Measurements from ENCODE around the gene TUBB2B.
"Not testable (repeated sequence)": the region's sequence is repeated elsewhere in the genome, so short reads cannot be mapped to it uniquely, and the experiment has no call there.

The TUBB2B gene

DNA sequence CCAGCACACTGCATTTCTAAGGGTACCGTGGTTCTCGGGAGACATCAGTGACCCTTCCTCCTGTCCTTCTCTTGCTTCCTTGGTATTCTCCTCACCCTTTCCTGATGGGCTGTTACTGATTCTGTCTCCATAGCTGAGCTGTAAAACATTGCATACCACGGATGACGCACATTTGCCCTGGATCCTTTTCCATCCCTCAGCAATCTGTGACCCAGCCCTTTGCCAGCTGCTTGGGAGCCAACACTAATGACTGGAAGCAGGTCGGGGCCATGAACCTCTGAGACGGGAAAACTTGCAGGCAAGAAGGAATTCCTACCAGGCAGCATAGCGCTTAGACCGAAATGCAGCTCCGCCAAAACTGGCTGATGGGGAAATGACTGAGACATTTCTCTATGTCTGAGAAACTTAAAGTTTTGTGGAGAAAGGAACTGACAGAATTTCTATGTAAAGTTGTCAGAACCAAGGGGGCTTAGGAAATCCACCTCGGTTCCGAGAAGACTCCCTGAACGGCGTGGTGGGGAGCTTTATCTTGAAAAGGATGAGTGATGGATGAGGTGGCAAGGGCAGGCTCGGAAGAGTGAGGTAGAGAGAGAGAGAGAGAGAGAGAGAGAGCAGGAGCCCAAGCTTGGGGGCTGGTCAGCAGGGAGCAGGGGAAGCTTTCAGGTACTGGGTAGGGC lies 19.2 kb downstream of the TUBB2B start:
- DNase-seq: no peak

- no peak for DNase-seq
Observed at GRCh38 chr6:3206339-3207015, 21.0 kb downstream of the TUBB2B start.

DNA sequence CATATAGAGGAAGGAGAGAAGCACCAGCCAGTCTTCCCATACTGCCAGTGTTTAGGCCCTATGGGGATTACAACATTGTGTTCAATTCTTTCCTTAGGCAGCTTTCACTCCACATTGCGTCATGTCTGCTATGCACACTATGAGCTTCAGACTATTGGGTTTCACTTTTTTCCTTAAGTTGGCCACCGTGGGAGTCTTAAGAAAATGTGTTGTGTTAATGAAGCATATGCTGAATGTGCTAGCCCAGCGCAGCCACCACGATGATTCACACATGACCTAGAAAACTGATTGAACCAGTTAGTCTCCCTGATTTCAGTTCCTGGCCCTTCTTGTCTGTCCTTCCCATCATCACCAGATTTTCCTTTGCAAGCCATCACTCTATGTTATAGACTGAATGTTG lies 21.5 kb downstream of the TUBB2B start:
- no peak for DNase-seq

GRCh38 chr6:3204921-3205320 lies 22.5 kb downstream of the TUBB2B start:
- DNase-seq: no peak

DNA sequence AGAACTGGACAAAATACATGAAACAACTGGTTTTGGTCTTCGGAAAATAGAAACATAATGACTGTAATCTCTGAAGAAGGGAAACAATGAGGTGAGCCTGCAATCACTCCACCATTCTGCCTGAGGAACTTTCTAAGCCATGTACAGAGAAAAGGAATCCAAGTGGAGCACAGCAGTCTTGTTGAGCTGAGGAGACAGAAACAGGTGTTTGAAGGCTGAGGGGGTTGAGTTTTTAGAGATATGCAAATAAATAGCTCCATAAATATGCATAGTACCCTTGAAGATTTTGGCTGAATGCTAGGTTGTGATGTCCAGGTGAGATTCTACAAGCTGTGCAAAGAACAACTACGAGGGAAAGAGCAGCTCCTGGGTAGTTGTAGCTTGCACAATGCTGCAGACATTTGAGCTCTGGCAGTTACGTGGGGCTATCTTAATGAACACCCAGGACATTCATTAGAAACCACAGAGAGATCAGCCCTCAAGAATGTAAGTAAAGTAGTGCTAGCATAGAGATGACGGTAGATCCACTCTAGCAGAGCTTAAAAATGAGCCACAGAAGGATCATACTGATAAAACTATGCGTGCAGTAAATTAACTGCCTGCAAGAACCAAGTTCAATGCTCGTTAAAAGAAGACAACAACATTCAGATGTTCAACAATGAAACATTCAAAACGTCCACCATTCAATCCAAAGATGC lies 24.3 kb downstream of the TUBB2B start:
- no peak for DNase-seq

DNA sequence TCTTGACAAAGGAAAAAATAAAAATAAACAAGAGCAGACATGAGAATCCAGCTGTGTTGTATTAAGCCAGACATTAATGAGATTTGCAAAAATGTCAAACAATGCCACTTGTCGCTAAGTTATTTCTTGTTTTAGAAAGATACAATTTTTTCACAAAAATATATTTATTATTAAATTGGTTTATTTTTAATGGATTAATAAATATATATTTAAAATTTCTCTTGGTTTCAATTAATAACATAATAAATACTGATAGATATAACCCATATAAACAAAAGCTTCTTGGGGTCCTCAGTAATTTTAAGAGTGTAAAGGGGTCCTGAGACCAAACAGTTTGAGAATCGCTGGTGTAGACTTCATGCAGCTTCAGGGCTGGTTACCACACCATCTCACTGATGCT lies 26.1 kb downstream of the TUBB2B start:
- no peak for DNase-seq

DNA sequence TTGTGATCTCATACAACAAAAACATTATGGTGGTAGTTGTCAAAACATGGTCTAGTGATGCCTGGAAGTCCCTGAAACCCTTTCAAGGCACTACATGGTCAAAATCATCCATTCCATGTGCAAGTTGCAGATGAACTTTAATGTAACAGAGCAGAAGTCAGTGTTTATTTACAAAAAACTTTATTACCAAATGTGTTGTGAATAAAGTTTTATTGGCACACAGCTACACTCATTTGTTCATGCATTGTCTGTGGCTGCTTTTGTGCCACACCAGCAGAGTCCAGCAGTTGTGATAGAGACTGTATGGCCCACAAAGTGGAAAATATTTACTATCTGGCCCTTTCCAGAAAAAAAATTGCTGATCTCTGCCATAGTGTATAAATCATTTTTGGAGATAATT lies 26.8 kb downstream of the TUBB2B start:
- no peak for DNase-seq

- DNase-seq: no peak
Observed at GRCh38 chr6:3199382-3199781, 28.1 kb downstream of the TUBB2B start.

DNA sequence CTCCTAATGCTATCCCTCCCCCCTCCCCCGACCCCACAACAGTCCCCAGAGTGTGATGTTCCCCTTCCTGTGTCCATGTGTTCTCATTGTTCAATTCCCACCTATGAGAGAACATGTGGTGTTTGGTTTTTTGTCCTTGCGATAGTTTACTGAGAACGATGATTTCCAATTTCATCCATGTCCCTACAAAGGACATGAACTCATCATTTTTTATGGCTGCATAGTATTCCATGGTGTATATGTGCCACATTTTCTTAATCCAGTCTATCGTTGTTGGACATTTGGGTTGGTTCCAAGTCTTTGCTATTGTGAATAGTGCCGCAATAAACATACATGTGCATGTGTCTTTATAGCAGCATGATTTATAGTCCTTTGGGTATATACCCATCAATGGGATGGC lies 29.7 kb downstream of the TUBB2B start:
- DNase-seq: not testable (repeated sequence)

DNA sequence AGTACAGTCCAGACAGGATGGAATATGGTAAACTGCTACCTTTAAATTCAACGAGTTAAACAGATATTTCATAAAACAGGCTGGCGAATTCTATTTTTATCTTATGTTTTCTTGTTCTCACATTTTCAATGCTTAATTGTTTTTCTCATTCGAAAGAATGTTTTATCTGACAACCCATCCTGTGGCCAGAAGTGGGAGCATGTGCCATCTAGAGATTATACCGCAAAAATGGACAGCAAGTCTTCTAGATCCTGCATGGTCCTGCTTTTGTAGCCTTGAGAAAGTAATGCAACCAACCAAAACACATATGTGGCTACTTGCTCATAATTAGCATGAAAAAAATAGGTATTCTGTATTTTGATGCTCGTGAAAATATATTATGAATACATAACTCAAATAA lies 30.7 kb downstream of the TUBB2B start:
- DNase-seq: peak; percentile 4

DNA sequence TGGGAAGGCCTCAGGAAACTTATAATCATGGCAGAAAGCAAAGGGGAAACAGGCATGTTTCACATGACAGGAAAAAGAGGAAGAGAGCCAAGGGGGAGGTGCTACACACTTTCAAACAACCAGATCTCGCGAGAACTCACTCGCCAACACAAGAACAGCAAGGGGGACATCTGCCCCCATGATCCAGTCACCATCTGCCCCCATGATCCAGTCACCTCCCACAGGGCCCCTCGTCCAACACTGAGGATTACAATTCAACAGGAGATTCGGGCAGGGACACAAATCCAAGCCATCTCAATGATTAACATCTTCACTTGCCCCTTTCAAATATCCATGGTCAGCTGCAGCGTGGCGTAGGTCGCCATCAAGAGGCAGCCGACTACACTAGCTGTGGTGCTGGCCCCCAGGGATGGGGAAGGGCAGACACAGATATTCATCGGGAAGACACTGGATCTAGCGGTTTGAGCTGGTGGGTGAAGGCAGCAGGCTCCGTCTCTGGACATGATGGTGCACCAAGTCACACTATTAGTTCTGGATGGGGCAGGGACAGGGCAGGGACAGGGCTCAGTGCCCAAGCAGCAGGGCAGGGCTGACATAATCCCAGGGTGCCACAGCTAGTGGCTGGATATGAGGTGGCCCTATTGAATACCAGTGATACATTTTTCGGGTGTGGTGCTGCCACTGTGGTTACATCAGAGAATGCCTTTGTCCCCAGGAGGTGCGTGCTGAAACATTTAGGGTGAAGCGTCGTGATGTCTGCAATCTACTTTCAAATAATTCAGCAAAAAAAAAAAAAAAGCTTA lies 31.6 kb downstream of the TUBB2B start:
- peak; percentile 97 for DNase-seq

DNA sequence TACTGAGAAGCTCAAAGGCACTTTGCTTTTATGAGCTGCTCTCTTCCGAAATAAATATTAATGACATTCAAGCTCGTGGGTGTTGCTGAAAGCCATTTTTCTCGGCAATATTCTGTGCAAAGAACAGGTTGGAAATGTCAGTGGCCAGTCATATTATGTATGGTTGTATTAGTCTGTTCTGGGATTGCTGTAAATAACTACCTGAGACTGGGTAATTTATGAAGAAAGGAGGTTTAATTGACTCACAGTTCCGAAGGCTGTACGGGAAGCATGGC lies 32.1 kb downstream of the TUBB2B start:
- DNase-seq: no peak

DNA sequence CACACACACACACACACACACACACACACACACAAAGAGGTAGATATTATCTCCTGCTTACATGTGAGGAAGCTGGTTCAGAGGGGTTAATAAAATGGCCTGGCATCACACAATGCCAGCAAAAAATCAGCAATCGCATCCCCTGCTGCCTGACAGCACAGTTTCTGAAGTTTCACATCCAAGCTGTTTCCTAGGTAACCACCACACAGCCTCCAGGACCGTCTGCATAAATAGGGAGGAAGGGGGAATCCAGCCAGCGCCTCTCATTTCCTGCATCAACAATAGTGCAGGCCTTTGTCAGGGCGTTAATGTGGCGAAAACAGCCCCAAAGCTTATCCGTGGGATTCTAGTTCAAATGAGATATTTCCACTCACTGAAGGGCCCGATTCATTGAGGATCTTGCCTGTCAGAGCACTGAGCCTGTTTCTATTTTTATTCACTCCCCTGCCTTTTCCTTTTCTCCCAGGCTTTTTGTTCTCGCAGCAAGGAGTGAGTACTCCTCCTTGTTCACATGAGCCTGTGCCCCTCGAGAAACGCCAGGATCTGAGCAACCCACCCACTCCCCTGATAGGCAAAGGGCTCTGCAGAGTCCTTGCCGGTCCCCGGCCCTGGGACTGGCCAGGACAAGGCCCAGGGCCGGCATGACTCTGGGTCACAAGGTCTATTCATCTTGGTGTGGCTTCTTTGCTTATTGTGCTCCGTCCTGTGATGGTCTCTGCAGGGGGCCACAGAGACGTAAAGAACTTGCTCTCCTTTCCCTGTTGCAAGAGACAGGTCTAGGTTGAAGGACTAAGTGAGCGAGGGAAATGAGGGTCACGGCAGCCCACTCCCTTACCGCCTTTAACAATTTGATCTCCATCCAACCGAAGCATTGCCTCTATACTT lies 32.7 kb downstream of the TUBB2B start:
- DNase-seq: peak; percentile 78

GRCh38 chr6:3193102-3193849 lies 34.2 kb downstream of the TUBB2B start:
- DNase-seq: no peak

GRCh38 chr6:3190779-3191178 lies 36.7 kb downstream of the TUBB2B start:
- DNase-seq: no peak

DNA sequence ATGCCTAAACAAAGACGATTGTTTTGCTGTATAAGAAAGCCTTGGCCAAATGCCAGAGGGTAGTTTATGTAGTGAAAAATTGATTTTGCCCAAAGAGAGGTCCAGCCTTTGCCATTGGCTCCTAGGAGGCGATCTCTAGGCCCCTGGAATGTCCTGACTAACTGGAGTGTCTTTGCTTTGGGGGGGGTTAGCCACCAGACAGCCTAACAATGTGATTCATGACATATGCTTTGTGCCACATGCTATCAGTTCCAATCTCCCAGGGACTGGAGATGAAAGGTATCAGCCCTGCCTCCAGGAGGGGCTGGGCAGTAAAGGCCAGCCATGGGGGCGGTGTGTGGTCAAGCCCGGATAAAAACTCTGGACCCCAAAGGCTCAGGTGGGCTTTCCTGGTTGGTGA lies 37.4 kb downstream of the TUBB2B start:
- no peak for DNase-seq

DNA sequence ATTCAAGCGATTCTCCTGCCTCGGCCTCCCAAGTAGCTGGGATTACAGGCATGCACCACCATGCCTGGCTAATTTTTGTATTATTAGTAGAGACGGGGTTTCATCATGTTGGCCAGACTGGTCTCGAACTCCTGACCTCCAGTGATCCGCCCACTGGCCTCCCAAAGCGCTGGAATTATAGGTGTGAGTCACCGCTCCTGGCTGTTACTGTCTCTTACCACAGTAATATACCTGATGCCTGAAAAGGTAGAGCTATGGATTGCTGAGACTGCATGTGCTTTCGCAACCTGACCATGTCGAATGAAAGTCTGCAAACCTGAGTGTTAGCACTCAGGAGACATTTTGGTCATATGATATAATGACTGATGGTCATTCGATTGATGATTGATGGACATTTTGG lies 38.3 kb downstream of the TUBB2B start:
- DNase-seq: not testable (repeated sequence)

DNA sequence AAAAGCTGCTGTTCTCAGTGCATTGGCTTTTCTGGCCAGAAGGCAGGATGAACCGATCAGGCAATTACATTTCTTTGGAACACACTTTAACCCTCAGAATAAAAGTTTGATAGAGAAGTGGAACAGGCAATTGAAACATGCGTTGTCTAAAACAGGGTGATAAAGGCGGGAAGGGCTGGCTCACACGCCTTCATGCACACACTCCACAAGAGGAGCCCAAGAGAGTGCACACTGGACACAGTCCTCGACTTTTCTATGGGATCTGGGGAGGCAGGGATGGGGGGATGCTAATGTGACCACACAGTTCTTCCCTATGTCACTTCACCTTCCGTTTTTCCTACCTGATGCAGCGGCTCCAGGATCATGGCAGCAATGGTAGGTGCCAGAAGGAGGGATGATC lies 39.2 kb downstream of the TUBB2B start:
- DNase-seq: no peak

DNA sequence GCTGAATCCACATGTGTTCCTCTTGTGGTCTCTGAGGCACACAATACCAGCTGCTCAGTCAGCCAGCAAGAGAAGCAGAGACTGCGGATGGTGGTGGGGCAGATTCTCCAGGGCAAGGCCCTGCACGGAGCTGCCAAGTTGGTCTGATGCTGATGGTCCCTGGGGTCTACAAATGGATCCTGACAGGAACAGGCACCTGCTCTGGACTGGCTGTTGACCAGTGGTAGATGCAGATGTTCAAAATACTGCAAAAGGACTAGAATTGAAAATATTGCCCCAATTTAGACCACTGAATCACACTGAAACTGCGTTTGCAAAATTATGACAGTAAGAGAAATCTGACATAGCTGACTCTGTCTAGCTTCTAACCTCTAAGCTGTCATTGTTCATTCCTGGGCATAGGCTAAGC lies 40.5 kb downstream of the TUBB2B start:
- no peak for DNase-seq

DNA sequence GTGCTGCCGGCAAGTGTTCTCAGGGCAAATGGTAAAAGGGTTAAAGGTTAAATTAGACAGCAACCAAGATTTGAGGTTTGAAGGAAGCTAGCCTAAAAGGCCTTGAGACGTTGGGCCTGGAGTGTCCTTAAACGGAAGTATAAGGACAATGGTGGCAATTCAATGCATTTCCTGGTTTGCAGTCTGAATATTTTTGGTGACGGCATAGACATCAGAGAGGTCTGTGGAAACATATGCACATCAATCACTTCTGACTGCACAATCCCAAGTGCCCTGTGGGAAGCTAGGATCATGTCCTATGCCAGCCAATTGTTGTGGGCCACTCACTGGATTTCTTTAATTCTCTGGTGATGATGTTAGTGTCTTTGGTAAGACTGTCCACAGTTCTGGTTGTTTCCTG lies 44.4 kb downstream of the TUBB2B start:
- DNase-seq: no peak

GRCh38 chr6:3181105-3181504 lies 46.3 kb downstream of the TUBB2B start:
- no peak for DNase-seq

- not testable (repeated sequence) for DNase-seq
Observed at GRCh38 chr6:3179945-3180344, 47.5 kb downstream of the TUBB2B start.

All from NCI-H146 (cell line).